Fibroblast of lung (primary cell): Measurements from ENCODE around the gene NSMF.

Experiments used
- EZH2 ChIP-seq: IDR thresholded peaks from 2 replicates; pipeline ENCODE4 v1.5.1; 2012; ENCODE audit warnings: low read length, control low read depth, mild to moderate bottlenecking; ENCODE audit errors: missing control alignments
- TF ChIP-seq, protein P1 (sequence below), 2 donors: IDR thresholded peaks in 1 of 2; conservative IDR thresholded peaks in 1 of 2; 1 replicate in 1 of 2; 2 replicates in 1 of 2; pipeline ENCODE4 v1.5.1; 2011 to 2012; ENCODE audit warnings: low read length in 2 of 2, control low read depth in 1 of 2, inconsistent platforms in 1 of 2, low read depth in 1 of 2, mild to moderate bottlenecking in 1 of 2

DNA sequence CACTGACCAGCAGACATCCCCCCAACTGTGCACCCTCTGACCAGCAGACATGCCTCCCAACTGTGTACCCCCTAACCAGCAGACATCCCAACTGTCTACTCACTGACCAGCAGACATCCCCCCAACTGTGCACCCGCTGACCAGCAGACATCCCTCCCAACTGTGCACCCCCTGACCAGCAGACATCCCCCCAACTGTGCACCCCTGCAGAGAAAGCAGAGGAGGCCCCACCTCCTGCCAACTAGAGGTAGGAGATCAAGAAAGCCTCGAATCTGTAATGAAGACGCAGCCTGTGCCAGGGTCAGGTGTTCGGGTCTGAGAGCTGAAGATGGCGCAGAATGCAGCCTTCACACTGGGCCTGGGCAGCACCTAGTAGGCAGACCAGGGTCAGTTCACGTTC lies 29.8 kb upstream of the NSMF start:
- TF ChIP-seq, protein P1, sequence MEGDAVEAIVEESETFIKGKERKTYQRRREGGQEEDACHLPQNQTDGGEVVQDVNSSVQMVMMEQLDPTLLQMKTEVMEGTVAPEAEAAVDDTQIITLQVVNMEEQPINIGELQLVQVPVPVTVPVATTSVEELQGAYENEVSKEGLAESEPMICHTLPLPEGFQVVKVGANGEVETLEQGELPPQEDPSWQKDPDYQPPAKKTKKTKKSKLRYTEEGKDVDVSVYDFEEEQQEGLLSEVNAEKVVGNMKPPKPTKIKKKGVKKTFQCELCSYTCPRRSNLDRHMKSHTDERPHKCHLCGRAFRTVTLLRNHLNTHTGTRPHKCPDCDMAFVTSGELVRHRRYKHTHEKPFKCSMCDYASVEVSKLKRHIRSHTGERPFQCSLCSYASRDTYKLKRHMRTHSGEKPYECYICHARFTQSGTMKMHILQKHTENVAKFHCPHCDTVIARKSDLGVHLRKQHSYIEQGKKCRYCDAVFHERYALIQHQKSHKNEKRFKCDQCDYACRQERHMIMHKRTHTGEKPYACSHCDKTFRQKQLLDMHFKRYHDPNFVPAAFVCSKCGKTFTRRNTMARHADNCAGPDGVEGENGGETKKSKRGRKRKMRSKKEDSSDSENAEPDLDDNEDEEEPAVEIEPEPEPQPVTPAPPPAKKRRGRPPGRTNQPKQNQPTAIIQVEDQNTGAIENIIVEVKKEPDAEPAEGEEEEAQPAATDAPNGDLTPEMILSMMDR (conservative IDR thresholded peaks at IDR 0.05 in 1 of 2, IDR thresholded peaks at IDR 0.05 in 1 of 2; ENCODE audit: low read depth in 1 of 2, low read length in 2 of 2): no peak
- no peak for TF ChIP-seq EZH2
